Endothelial cell of umbilical vein (primary cell): ENCODE measurements around the gene HAND1.

Experiments
- CTCF ChIP-seq, 2 donors: IDR thresholded peaks; 1 replicate in 1 of 2; 2 replicates in 1 of 2; pipeline ENCODE4 v1.5.1; 2011; ENCODE audit warnings: low read length in 2 of 2, mild to moderate bottlenecking in 2 of 2, moderate library complexity in 2 of 2, control low read depth in 1 of 2, inconsistent platforms in 1 of 2, low read depth in 1 of 2; ENCODE audit not compliant: insufficient read depth in 1 of 2; ENCODE audit errors: extremely low read depth in 1 of 2
- EZH2 ChIP-seq: IDR thresholded peaks from 2 replicates; pipeline ENCODE4 v1.6.1; 2012; ENCODE audit warnings: borderline replicate concordance, low read depth, mild to moderate bottlenecking, moderate library complexity, low read length, inconsistent platforms; ENCODE audit not compliant: severe bottlenecking
- FOS ChIP-seq: IDR thresholded peaks from 2 replicates; pipeline ENCODE4 v1.6.1; 2011; ENCODE audit warnings: mild to moderate bottlenecking, low read length, moderate library complexity, borderline replicate concordance; ENCODE audit not compliant: insufficient read depth
- GATA2 ChIP-seq: IDR thresholded peaks from 2 replicates; pipeline ENCODE4 v1.7.0; 2011; ENCODE audit warnings: low read depth, mild to moderate bottlenecking, moderate library complexity, mixed read lengths, low read length; ENCODE audit not compliant: insufficient read length, insufficient read depth
- JUN ChIP-seq: IDR thresholded peaks from 2 replicates; pipeline ENCODE4 v1.6.1; 2011; ENCODE audit warnings: borderline replicate concordance, low read depth; ENCODE audit not compliant: insufficient read length, insufficient read depth
- MYC ChIP-seq: IDR thresholded peaks from one replicate; pipeline ENCODE4 v1.6.1; 2011; ENCODE audit warnings: mild to moderate bottlenecking, low read depth, low read length
- POLR2A ChIP-seq: IDR thresholded peaks from 2 replicates; pipeline ENCODE4 v1.6.1; 2012; ENCODE audit warnings: low read depth, mild to moderate bottlenecking, control low read depth, low read length
- POLR2AphosphoS5 ChIP-seq: IDR thresholded peaks from 2 replicates; pipeline ENCODE4 v1.6.1; 2012; ENCODE audit warnings: low read depth, mild to moderate bottlenecking, control low read depth, low read length, moderate library complexity; ENCODE audit not compliant: insufficient read depth

GRCh38 chr5:154523709-154524108, 45.7 kb upstream of the HAND1 start:
- TF ChIP-seq EZH2: no peak
- no peak for TF ChIP-seq CTCF (IDR thresholded peaks at IDR 0.05; ENCODE audit: extremely low read depth in 1 of 2, insufficient read depth in 1 of 2, low read depth in 1 of 2, low read length in 2 of 2)
- no peak for TF ChIP-seq POLR2A
- TF ChIP-seq JUN: no peak
- no peak for TF ChIP-seq POLR2AphosphoS5
- no peak for TF ChIP-seq FOS
- no peak for TF ChIP-seq GATA2
- TF ChIP-seq MYC: no peak
